CD14-positive monocyte (primary cell): ENCODE data around the gene BCAP29. TPM values are rescaled to one million over a fixed set of nuclear protein-coding genes. Genes with fewer than 3 reads are reported as not detected.

ENCODE experiments used
- DNase-seq, 3 donors: peaks; one replicate each; pipeline ENCODE4 v3.0.0-alpha.2; 2011 to 2022
- H2AFZ ChIP-seq: 2 replicates; pipeline ENCODE4 v1.6.0; 2012; ENCODE audit warnings: mild to moderate bottlenecking, low read depth, low read length, inconsistent platforms; ENCODE audit not compliant: insufficient read depth, poor library complexity, severe bottlenecking
- H3K27ac ChIP-seq, 2 donors: 1 replicate in 1 of 2; 2 replicates in 1 of 2; pipeline ENCODE4 v1.5.1; 2012 to 2013; ENCODE audit warnings: low read length in 2 of 2, control low read depth in 1 of 2, inconsistent platforms in 1 of 2, low read depth in 1 of 2, mild to moderate bottlenecking in 1 of 2
- H3K27me3 ChIP-seq, 2 donors: one replicate each; pipeline versions ENCODE4 v1.6.0 to v1.6.1; 2011 to 2013; ENCODE audit warnings: low read length in 2 of 2; ENCODE audit not compliant: control insufficient read depth in 2 of 2, insufficient read depth in 2 of 2
- H3K36me3 ChIP-seq, 2 donors: replicated peaks in 1 of 2; 1 replicate in 1 of 2; 2 replicates in 1 of 2; pipeline versions ENCODE4 v1.5.1 to v1.6.1; 2012 to 2013; ENCODE audit warnings: low read length in 2 of 2, control low read depth in 1 of 2, inconsistent platforms in 1 of 2, mild to moderate bottlenecking in 1 of 2; ENCODE audit not compliant: insufficient read depth in 2 of 2, control insufficient read depth in 1 of 2
- H3K4me1 ChIP-seq, 2 donors: 1 replicate in 1 of 2; 2 replicates in 1 of 2; pipeline versions ENCODE4 v1.5.1 to v1.6.1; 2012 to 2013; ENCODE audit warnings: low read length in 2 of 2, control low read depth in 1 of 2, inconsistent platforms in 1 of 2, mild to moderate bottlenecking in 1 of 2, moderate library complexity in 1 of 2; ENCODE audit not compliant: insufficient read depth in 2 of 2, control insufficient read depth in 1 of 2
- H3K4me2 ChIP-seq: replicated peaks from 2 replicates; pipeline ENCODE3; 2012; ENCODE audit warnings: low read length, moderate library complexity, mild to moderate bottlenecking; ENCODE audit not compliant: poor library complexity, severe bottlenecking; ENCODE audit errors: extremely low read depth
- H3K4me3 ChIP-seq, 3 experiments: fragments of 200-600 bp in 1 of 3; sonication (generic) in 1 of 3; replicated peaks in 1 of 3; 1 replicate in 2 of 3; 2 replicates in 1 of 3; pipeline ENCODE4 v1.5.1; 2011 to 2013; ENCODE audit warnings: low read length in 3 of 3, mild to moderate bottlenecking in 3 of 3, control low read depth in 2 of 3, low read depth in 2 of 3, inconsistent platforms in 1 of 3, moderate library complexity in 1 of 3
- H3K79me2 ChIP-seq: 2 replicates; pipeline ENCODE4 v1.6.0; 2012; ENCODE audit warnings: mild to moderate bottlenecking, control low read depth, inconsistent platforms, low read length, moderate library complexity; ENCODE audit not compliant: insufficient read depth
- H3K9ac ChIP-seq: 2 replicates; pipeline ENCODE4 v1.6.0; 2017; ENCODE audit warnings: low read length, mild to moderate bottlenecking; ENCODE audit not compliant: insufficient read depth, poor library complexity, severe bottlenecking
- H3K9me3 ChIP-seq, 2 donors: replicated peaks in 1 of 2; 1 replicate in 1 of 2; 2 replicates in 1 of 2; pipeline versions ENCODE4 v1.5.1 to v1.6.1; 2012 to 2013; ENCODE audit warnings: low read length in 2 of 2, control low read depth in 1 of 2; ENCODE audit not compliant: control insufficient read depth in 1 of 2, insufficient read depth in 1 of 2
- H4K20me1 ChIP-seq: 2 replicates; pipeline ENCODE4 v1.6.0; 2012; ENCODE audit warnings: mild to moderate bottlenecking, low read length, control low read depth, moderate library complexity; ENCODE audit not compliant: insufficient read depth
- H3K27ac Mint-ChIP-seq, 7 donors: one replicate each; pipeline ENCODE4 v1.8.0; 2020; ENCODE audit warnings: mild to moderate bottlenecking in 7 of 7, mixed read lengths in 7 of 7, moderate library complexity in 6 of 7, inconsistent platforms in 2 of 7
- H3K27me3 Mint-ChIP-seq, 3 donors: one replicate each; pipeline ENCODE4 v1.8.0; 2021 to 2022; ENCODE audit warnings: low read depth in 3 of 3, mild to moderate bottlenecking in 3 of 3, mixed read lengths in 3 of 3, moderate library complexity in 3 of 3, inconsistent platforms in 1 of 3
- H3K36me3 Mint-ChIP-seq, 2 donors: one replicate each; pipeline ENCODE4 v1.8.0; 2020; ENCODE audit warnings: mixed read lengths in 2 of 2, inconsistent platforms in 1 of 2, mild to moderate bottlenecking in 1 of 2
- H3K4me1 Mint-ChIP-seq: one replicate; pipeline ENCODE4 v1.8.0; 2020; ENCODE audit warnings: mild to moderate bottlenecking, mixed read lengths
- H3K4me3 Mint-ChIP-seq, 2 donors: one replicate each; pipeline ENCODE4 v1.8.0; 2020; ENCODE audit warnings: mild to moderate bottlenecking in 2 of 2, mixed read lengths in 2 of 2, moderate library complexity in 1 of 2
- H3K9me3 Mint-ChIP-seq, 7 donors: one replicate each; pipeline ENCODE4 v1.8.0; 2020 to 2022; ENCODE audit warnings: mixed read lengths in 7 of 7, mild to moderate bottlenecking in 6 of 7, moderate library complexity in 6 of 7, inconsistent platforms in 2 of 7
- WGBS: methylation state at CpG from one replicate; pipeline ENCODE4 v1.1.5; 2013; ENCODE audit warnings: missing lambda C conversion rate; ENCODE audit not compliant: insufficient coverage; 5-methylcytosine and 5-hydroxymethylcytosine counted together
- intact Hi-C, 2 donors: fragments of 100-400 bp; cut with micrococcal nuclease; formaldehyde crosslinking; loops; one replicate each; pipeline versions ENCODE4 v1.15.0 to v1.15.1; 2023
- polyA plus RNA-seq, 3 donors: library from polyadenylated mRNA; depleted of rRNA in 1 of 3; unstranded in 2 of 3; stranded (reverse) in 1 of 3; fragments of 300-500 nt in 2 of 3; fragments of >200 nt in 1 of 3; fragmentation: Illumina TruSeq in 2 of 3; gene quantifications; 1 replicate in 2 of 3; 2 replicates in 1 of 3; pipeline ENCODE4 v1.2.3, GENCODE V29; 2012 to 2021
- TF ChIP-seq, protein P1 (sequence below): fragments of 200-600 bp; IDR thresholded peaks from one replicate; pipeline ENCODE4 v1.8.0; 2022; ENCODE audit warnings: antibody characterized with exemption, mild to moderate bottlenecking

Gene BCAP29
- polyA plus RNA-seq, 3 donors = 35.2 to 76.0 (median 58.8) TPM

DNA sequence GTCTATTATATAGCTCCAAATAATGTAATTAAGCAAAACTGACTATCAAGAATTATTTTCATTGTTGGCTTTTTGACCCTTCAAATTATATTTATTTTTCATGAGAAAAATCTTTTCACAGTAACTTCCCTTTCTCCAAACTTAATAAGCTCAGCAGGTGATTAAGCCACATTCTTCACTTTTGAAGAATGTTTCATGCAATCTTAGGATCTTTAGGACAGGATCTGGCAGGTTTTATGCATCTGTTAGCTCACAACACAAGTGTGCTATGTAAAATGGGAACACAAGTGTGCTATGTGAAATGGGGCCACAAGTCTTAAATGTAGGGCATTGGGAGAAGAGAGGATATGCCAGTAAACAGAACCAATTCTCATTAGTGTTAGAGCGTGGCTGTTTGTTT is 26.3 kb downstream of the BCAP29 start:
- Mint-ChIP-seq H3K27me3 (no peaks in the 10 kb centered on the region), H3K9me3 (no peaks in the 10 kb centered on the region)
- H3K36me3 ChIP-seq = peaks cover 14 to 59% of the 10 kb centered on the region in 2 donors

DNA sequence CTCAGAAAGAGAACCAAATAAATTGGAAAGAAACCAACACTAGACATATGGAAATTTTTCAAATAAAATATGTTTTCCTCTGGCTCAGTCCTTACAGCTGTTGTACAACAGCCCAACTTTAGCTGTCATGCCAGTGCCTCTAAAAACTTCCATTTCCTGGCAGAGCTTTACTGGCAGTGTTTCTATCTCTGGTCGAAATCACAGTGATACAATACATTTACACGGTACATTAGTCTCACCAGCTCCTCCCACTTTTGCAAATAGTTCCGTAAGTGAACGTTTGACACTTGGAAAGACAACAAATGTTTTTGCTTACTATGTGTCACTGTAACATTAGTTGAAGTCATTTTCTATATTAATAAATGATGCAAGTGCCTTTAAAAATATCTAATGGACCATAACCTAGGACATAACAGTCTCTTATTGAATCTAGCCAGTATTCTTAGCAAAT is 29.8 kb downstream of the BCAP29 start:
- Mint-ChIP-seq H3K4me1 (no peaks in the 10 kb centered on the region), H3K27me3 (no peaks in the 10 kb centered on the region), H3K9me3 (no peaks in the 10 kb centered on the region), H3K4me3 (no peak overlapping the region), H3K36me3 (peaks cover 32 to 45% of the 10 kb centered on the region in 2 donors), H3K27ac (no peak overlapping the region)
- TF ChIP-seq, protein P1, sequence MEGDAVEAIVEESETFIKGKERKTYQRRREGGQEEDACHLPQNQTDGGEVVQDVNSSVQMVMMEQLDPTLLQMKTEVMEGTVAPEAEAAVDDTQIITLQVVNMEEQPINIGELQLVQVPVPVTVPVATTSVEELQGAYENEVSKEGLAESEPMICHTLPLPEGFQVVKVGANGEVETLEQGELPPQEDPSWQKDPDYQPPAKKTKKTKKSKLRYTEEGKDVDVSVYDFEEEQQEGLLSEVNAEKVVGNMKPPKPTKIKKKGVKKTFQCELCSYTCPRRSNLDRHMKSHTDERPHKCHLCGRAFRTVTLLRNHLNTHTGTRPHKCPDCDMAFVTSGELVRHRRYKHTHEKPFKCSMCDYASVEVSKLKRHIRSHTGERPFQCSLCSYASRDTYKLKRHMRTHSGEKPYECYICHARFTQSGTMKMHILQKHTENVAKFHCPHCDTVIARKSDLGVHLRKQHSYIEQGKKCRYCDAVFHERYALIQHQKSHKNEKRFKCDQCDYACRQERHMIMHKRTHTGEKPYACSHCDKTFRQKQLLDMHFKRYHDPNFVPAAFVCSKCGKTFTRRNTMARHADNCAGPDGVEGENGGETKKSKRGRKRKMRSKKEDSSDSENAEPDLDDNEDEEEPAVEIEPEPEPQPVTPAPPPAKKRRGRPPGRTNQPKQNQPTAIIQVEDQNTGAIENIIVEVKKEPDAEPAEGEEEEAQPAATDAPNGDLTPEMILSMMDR = no peak
- Histone ChIP-seq H2AFZ (no peak overlapping the region), H3K36me3 (peaks cover 20 to 47% of the 10 kb centered on the region in 2 donors), H3K79me2 (no peaks in the 10 kb centered on the region), H3K27me3 (no peaks in the 10 kb centered on the region), H3K9me3 (no peaks in the 10 kb centered on the region), H3K4me1 (no peaks in the 10 kb centered on the region), H3K27ac (no peak overlapping the region), H3K4me3 (no peak overlapping the region), H3K4me2 (no peak overlapping the region), H4K20me1 (no peaks in the 10 kb centered on the region), H3K9ac (no peak overlapping the region)
- intact Hi-C loops = no loop called here
- 100% methylated on average over 1 of the region's 4 CpGs for WGBS
- DNase-seq = no peak

More for the DNA sequence above, 26.3 kb downstream of the BCAP29 start:
- H3K36me3 Mint-ChIP-seq = peaks cover 28 to 52% of the 10 kb centered on the region in 2 donors
- TF ChIP-seq, protein P1 = no peak
- H3K27me3 ChIP-seq = no peaks in the 10 kb centered on the region
- no peak overlapping the region for H3K9ac ChIP-seq
- no peaks in the 10 kb centered on the region for H3K4me1 ChIP-seq
- H3K4me3 Mint-ChIP-seq = no peak overlapping the region
- H3K4me3 ChIP-seq = no peak overlapping the region
- no CpG with 5 or more reads among the region's 1 CpG for WGBS
- no peaks in the 10 kb centered on the region for H3K79me2 ChIP-seq
- H3K27ac Mint-ChIP-seq = no peak overlapping the region
- H3K4me2 ChIP-seq = no peak overlapping the region
- no peaks in the 10 kb centered on the region for H3K9me3 ChIP-seq
- no peak overlapping the region for H3K27ac ChIP-seq
- H2AFZ ChIP-seq = no peak overlapping the region
- H3K4me1 Mint-ChIP-seq = no peaks in the 10 kb centered on the region
- intact Hi-C loops = no loop called here
- DNase-seq = no peak
- H4K20me1 ChIP-seq = no peaks in the 10 kb centered on the region
